Measurements from ENCODE around the gene ATP6V1F.

ATP6V1F gene

DNA sequence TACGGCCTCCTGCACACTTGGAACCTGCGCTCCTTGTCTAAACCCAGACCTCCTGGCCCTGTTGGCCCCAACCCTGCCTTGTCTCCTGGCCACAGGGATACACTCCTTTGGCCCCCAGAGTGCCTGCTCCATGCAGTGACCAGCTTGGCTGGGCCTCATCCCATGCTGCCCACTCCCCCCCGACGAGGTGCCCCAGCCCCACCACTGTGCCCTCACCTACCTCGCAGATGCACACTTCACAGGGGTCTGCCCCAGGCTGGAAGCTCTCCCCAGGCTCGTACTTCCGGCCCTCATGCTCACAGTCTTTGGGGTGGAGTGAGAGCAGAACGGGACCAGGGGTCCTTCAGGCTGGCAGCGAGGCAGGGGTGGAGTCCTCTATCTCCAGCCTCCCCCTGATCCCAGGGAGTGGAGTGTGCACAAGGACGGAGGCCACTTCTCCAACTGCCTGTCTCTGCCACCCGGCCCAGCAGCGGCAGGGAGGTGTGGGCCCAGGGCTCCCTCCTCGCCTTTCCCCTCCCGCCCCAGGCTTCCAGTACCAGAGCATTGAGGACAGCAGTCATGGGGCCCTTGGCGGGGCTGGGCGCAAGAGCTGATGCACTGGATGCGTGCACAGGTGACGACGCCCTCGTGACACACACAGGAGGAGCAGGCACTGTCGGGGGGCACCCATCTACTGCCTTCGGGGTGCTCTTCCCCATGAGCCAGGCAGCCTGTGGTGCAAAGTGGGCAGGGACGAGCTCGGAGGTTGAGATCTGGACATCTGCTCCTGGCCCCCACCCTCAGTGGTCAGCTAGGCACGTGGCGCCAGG lies 22.1 kb downstream of the ATP6V1F start:
- TF ChIP-seq, protein P1, sequence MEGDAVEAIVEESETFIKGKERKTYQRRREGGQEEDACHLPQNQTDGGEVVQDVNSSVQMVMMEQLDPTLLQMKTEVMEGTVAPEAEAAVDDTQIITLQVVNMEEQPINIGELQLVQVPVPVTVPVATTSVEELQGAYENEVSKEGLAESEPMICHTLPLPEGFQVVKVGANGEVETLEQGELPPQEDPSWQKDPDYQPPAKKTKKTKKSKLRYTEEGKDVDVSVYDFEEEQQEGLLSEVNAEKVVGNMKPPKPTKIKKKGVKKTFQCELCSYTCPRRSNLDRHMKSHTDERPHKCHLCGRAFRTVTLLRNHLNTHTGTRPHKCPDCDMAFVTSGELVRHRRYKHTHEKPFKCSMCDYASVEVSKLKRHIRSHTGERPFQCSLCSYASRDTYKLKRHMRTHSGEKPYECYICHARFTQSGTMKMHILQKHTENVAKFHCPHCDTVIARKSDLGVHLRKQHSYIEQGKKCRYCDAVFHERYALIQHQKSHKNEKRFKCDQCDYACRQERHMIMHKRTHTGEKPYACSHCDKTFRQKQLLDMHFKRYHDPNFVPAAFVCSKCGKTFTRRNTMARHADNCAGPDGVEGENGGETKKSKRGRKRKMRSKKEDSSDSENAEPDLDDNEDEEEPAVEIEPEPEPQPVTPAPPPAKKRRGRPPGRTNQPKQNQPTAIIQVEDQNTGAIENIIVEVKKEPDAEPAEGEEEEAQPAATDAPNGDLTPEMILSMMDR (IDR thresholded peaks at IDR 0.05; ENCODE audit: low read depth, low read length) = no peak
- no peaks in the 10 kb centered on the region for H3K36me3 ChIP-seq
- no peaks in the 10 kb centered on the region for H3K27me3 ChIP-seq (ENCODE audit: insufficient read depth, low read depth, severe bottlenecking)
- no peak overlapping the region for H3K27ac ChIP-seq
- no peak overlapping the region for H3K4me3 ChIP-seq (ENCODE audit: low read depth, low read length)
- DNase-seq = no peak
- H3K9me3 ChIP-seq (ENCODE audit: severe bottlenecking) = no peaks in the 10 kb centered on the region

DNA sequence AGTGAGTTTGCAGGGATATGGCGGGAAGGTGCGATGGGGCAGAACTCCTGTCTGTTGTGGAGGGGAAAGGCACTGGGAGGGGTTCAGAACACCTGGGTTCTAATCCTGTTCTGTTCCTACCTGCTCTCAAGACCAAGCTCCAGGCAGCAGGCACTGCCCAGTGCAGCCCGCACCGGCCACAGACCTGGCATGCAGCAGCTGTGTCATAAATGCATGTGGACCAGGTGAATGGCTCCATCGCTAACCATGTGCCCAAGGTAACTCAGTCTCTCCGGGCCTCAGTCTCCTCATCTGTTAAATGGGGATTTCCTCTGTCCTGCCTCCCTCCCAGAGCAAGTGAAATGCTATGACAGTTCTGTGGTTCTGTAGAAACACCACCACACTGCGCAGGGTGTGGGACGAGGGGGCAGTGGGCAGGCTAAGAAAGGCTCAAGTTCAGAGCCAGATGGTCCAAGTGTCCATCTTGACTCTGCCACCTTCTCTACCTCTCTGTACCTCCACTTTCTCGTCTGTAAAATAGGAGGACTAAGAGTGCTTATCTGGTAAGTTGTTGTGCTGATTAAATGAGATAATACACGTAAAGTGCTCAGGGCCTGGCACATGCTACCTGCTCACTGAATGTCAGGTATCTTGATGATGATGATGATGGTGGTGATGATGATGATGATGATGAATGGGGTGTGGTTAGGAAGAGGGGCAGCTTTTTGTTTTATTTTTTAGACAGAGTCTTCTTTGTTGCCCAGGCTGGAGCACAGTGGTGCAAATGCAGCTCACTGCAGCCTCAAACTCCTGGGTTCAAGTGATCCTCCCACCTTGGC lies 22.9 kb downstream of the ATP6V1F start:
- TF ChIP-seq, protein P1 (IDR thresholded peaks at IDR 0.05; ENCODE audit: low read depth, low read length) = no peak
- no peak overlapping the region for H3K4me3 ChIP-seq (ENCODE audit: low read depth, low read length)
- H3K27me3 ChIP-seq (ENCODE audit: insufficient read depth, low read depth, severe bottlenecking) = peaks cover 4% of the 10 kb centered on the region
- H3K27ac ChIP-seq = no peak overlapping the region
- no peaks in the 10 kb centered on the region for H3K9me3 ChIP-seq (ENCODE audit: severe bottlenecking)
- DNase-seq = no peak
- H3K36me3 ChIP-seq = no peaks in the 10 kb centered on the region

- DNase-seq = no peak
- H3K27ac ChIP-seq = no peak overlapping the region
- H3K4me3 ChIP-seq (ENCODE audit: low read depth, low read length) = no peak overlapping the region
- TF ChIP-seq, protein P1 (IDR thresholded peaks at IDR 0.05; ENCODE audit: low read depth, low read length) = no peak
- H3K36me3 ChIP-seq = no peaks in the 10 kb centered on the region
- no peaks in the 10 kb centered on the region for H3K9me3 ChIP-seq (ENCODE audit: severe bottlenecking)
- H3K27me3 ChIP-seq (ENCODE audit: insufficient read depth, low read depth, severe bottlenecking) = peaks cover 8% of the 10 kb centered on the region
Observed at GRCh38 chr7:128886391-128887168, 23.9 kb downstream of the ATP6V1F start.

DNA sequence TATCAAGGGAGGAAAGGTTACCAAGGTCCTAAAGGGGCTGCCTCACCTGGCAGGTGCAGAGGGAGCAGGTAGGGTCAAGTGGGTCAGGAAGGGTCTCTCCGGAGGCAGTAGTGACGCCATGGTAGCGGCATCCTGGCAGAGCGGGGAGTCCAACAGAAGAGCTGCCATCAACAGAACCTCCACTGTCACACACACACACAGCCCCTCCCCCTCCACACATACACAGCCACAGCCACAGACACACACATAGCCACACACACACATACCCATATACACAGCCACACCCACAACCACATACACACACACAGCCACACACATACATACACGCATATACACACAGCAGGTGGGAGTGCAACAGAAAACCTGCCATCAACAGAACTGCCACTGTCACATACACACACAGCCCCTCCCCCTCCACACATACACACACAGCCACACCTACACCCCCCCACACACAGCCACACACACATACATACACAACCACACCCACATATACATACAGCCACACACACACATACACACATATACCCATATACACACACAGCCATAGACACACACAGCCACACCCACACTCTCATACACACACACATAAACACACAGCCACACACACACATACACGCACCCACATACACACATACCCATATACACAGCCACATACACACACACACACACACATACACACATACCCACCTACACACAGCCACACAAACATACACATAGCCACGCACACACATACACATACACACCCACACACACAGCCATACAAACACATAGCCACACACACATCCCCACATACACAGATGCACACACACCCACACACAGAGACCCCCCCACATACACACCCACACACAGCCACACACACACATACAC lies 24.7 kb downstream of the ATP6V1F start:
- Histone ChIP-seq H3K27ac (no peak overlapping the region), H3K4me3 (ENCODE audit: low read depth, low read length) (no peak overlapping the region), H3K27me3 (ENCODE audit: insufficient read depth, low read depth, severe bottlenecking) (peaks cover 10% of the 10 kb centered on the region), H3K36me3 (no peaks in the 10 kb centered on the region), H3K9me3 (ENCODE audit: severe bottlenecking) (no peaks in the 10 kb centered on the region)
- DNase-seq = no peak
- TF ChIP-seq, protein P1 (IDR thresholded peaks at IDR 0.05; ENCODE audit: low read depth, low read length) = no peak

All from WERI-Rb-1 (cell line).